K562 (cell line): ENCODE results near the gene COG4. TPM values are rescaled to one million over a fixed set of nuclear protein-coding genes. Genes with fewer than 3 reads are reported as not detected.
A peak's percentile ranks its signal among the peaks of the same experiment; 100 is the strongest.

Source experiments
- ADNP ChIP-seq: fragments of 200-800 bp; sonication (Bioruptor generic); IDR thresholded peaks from 2 replicates; pipeline ENCODE4 v1.6.1; 2016; ENCODE audit warnings: missing genetic modification characterization, missing compliant biosample characterization
- CCAR2 ChIP-seq: fragments of 200-400 bp; formaldehyde crosslinking; IDR thresholded peaks from 2 replicates; pipeline ENCODE4 v1.6.1; 2017; ENCODE audit warnings: mild to moderate bottlenecking, low read depth, low read length
- EWSR1 ChIP-seq: fragments of 450-650 bp; IDR thresholded peaks from 2 replicates; pipeline ENCODE4 v1.6.1; 2018; ENCODE audit warnings: borderline replicate concordance, mild to moderate bottlenecking, low read depth, moderate library complexity; ENCODE audit not compliant: partially characterized antibody
- FOXJ2 ChIP-seq: fragments of 200-800 bp; sonication (Bioruptor generic); IDR thresholded peaks from 2 replicates; pipeline ENCODE4 v1.6.1; 2016; ENCODE audit warnings: missing genetic modification characterization, missing compliant biosample characterization
- IFI16 ChIP-seq: fragments of 250-450 bp; sonication (Bioruptor Pico); IDR thresholded peaks from 2 replicates; pipeline ENCODE4 v2.1.2; 2022; ENCODE audit warnings: mild to moderate bottlenecking, inconsistent platforms
- JUNB ChIP-seq: fragments of 450-650 bp; formaldehyde crosslinking; conservative IDR thresholded peaks from 2 replicates; pipeline ENCODE4 v1.4.0; 2020; ENCODE audit warnings: mild to moderate bottlenecking
- KLF10 ChIP-seq: fragments of 250-450 bp; sonication (Bioruptor Pico); IDR thresholded peaks from 2 replicates; pipeline ENCODE4 v1.6.1; 2021; ENCODE audit warnings: matching md5 sums
- MAX ChIP-seq: sonication (generic); formaldehyde crosslinking; IDR thresholded peaks from 2 replicates; pipeline ENCODE4 v1.9.0; 2022; ENCODE audit warnings: mild to moderate bottlenecking, missing genetic modification reagents
- PURB ChIP-seq: sonication (generic); formaldehyde crosslinking; IDR thresholded peaks from 2 replicates; pipeline ENCODE4 v1.9.0; 2021; ENCODE audit warnings: low read depth, mild to moderate bottlenecking, missing genetic modification reagents
- RBFOX2 ChIP-seq: fragments of 200-400 bp; formaldehyde crosslinking; IDR thresholded peaks from 2 replicates; pipeline ENCODE4 v1.6.1; 2017; ENCODE audit warnings: low read depth, mild to moderate bottlenecking, low read length, moderate library complexity
- SRF ChIP-seq, 2 experiments: fragments of 250-450, 450-650 bp in 1 of 2; sonication (Bioruptor Pico) in 1 of 2; sonication (generic) in 1 of 2; formaldehyde crosslinking; IDR thresholded peaks; 2 replicates each; pipeline versions ENCODE4 v1.5.0 to v1.5.1; 2020 to 2022; ENCODE audit warnings: mild to moderate bottlenecking in 1 of 2, missing genetic modification reagents in 1 of 2
- U2AF2 ChIP-seq: fragments of 200-400 bp; formaldehyde crosslinking; optimal IDR thresholded peaks from 2 replicates; pipeline ENCODE3; 2017; ENCODE audit warnings: low read depth, mild to moderate bottlenecking, low read length
- ZBTB9 ChIP-seq: fragments of 450-650 bp; formaldehyde crosslinking; IDR thresholded peaks from 2 replicates; pipeline ENCODE4 v1.4.0; 2020; ENCODE audit warnings: mild to moderate bottlenecking, moderate library complexity
- ZNF24 ChIP-seq: fragments of 450-650 bp; IDR thresholded peaks from 2 replicates; pipeline ENCODE4 v1.6.1; 2016
- ZNF3 ChIP-seq: fragments of 250-450 bp; sonication (Bioruptor Pico); IDR thresholded peaks from 2 replicates; pipeline ENCODE4 v1.5.0; 2021; ENCODE audit warnings: mild to moderate bottlenecking, moderate library complexity
- polyA plus RNA-seq, 8 experiments: library from polyadenylated mRNA; depleted of rRNA in 4 of 8; stranded (reverse) in 5 of 8; unstranded in 3 of 8; fragments of >200 nt; fragmentation: Nextera tagmentation in 2 of 8; fragmentation: Illumina TruSeq in 1 of 8; extraction: Ambion mirVana in 2 of 8; extraction: Trizol in 1 of 8; gene quantifications; 2 replicates each; pipeline versions ENCODE4 v1.2.1 to v1.2.3, GENCODE V29; 2011 to 2014; ENCODE audit warnings: inconsistent platforms in 1 of 8, missing spikeins in 1 of 8
- total RNA-seq, 7 experiments: library from RNA; depleted of rRNA in 6 of 7; stranded (reverse); fragments of >200 nt in 6 of 7; fragmentation: Illumina TruSeq in 2 of 7; extraction: Trizol in 2 of 7; gene quantifications; 2 replicates each; pipeline versions ENCODE4 v1.2.1 to v1.2.3, GENCODE V29; 2011 to 2021; ENCODE audit warnings: low replicate concordance in 1 of 7
- TF ChIP-seq, protein P1 (sequence below): fragments of 250-450 bp; sonication (Bioruptor Pico); IDR thresholded peaks from 2 replicates; pipeline ENCODE4 v1.4.0; 2020; ENCODE audit warnings: mild to moderate bottlenecking
- TF ChIP-seq, protein P2 (sequence below): fragments of 250-450 bp; sonication (Bioruptor Pico); IDR thresholded peaks from 2 replicates; pipeline ENCODE4 v1.9.0; 2021; ENCODE audit warnings: mild to moderate bottlenecking

Gene COG4
- total and polyA plus RNA-seq, 9 of the 15 experiments (the other 6 are each of a cell fraction or from before 2014, with no cell fraction given), result 13.7 to 73.9 (median 44.2) TPM

DNA sequence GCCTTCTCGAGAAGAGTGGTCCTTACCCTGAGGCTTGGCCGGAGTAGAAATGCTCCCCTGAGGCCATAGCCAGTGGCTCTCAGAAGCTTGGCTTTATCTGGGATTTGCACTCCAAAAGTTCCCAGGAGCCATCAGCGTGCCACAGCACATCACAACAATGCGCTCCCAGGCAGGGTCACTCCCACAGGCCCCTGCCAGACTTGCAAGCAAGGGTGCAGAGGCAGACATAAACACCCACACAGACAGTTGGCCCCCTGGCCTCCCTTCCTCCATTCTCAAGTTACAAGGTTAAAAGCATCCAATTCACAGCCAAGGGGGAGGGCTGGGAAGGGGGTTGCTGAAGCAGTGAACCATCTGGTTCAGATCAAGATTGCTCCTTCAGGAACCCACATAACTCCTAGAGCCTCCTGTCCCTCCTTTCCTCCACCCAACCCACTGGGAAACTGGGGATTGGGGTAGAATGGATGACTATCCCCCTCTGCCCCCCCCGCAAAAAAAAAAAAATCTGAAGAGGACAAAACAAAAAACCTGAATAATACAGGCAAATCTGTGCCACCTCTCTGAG is 86.3 kb downstream of the COG4 start (continued):
- TF ChIP-seq U2AF2, result no peak
- no peak for TF ChIP-seq EWSR1
- TF ChIP-seq CCAR2, result no peak
- no peak for TF ChIP-seq FOXJ2 (tag)
- 0 out of 2 replicates have a peak, but pooled peaks have one; percentile 42 for TF ChIP-seq ZNF24
- TF ChIP-seq KLF10 (CRISPR knock-in tag), result no peak
- no peak for TF ChIP-seq ZBTB9 (CRISPR knock-in tag)
- no peak for TF ChIP-seq ZNF3 (CRISPR knock-in tag)
- no peak; a peak in 1 of 4 replicates for TF ChIP-seq SRF (CRISPR knock-in tag; IDR thresholded peaks at IDR 0.05)
- TF ChIP-seq, protein P1, sequence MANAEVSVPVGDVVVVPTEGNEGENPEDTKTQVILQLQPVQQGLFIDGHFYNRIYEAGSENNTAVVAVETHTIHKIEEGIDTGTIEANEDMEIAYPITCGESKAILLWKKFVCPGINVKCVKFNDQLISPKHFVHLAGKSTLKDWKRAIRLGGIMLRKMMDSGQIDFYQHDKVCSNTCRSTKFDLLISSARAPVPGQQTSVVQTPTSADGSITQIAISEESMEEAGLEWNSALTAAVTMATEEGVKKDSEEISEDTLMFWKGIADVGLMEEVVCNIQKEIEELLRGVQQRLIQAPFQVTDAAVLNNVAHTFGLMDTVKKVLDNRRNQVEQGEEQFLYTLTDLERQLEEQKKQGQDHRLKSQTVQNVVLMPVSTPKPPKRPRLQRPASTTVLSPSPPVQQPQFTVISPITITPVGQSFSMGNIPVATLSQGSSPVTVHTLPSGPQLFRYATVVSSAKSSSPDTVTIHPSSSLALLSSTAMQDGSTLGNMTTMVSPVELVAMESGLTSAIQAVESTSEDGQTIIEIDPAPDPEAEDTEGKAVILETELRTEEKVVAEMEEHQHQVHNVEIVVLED (CRISPR knock-in tag), result no peak
- TF ChIP-seq, protein P2, sequence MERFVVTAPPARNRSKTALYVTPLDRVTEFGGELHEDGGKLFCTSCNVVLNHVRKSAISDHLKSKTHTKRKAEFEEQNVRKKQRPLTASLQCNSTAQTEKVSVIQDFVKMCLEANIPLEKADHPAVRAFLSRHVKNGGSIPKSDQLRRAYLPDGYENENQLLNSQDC (CRISPR knock-in tag), result no peak
- no peak for TF ChIP-seq JUNB (CRISPR knock-in tag)
- no peak for TF ChIP-seq IFI16 (CRISPR knock-in tag)
- TF ChIP-seq MAX (CRISPR knock-in tag), result no peak; the same call in 1 of the 2 replicates
- TF ChIP-seq PURB (CRISPR knock-in tag), result no peak
- no peak for TF ChIP-seq ADNP (tag)
- peak; percentile 55 for TF ChIP-seq RBFOX2
